Neural crest cell (in vitro differentiated cells): ENCODE results near the gene SLMAP. TPM values are rescaled to one million over a fixed set of nuclear protein-coding genes. Genes with fewer than 3 reads are reported as not detected.

Experiments used
- DNase-seq: peaks from one replicate; pipeline ENCODE4 v3.0.0; 2021; ENCODE audit warnings: low read depth, mixed read lengths, low spot score
- H3K27ac Mint-ChIP-seq: one replicate; pipeline ENCODE4 v1.8.0; 2021; ENCODE audit warnings: mild to moderate bottlenecking, mixed read lengths; ENCODE audit not compliant: unreplicated experiment
- H3K27me3 Mint-ChIP-seq: 2 replicates; pipeline ENCODE4 v1.8.0; 2021; ENCODE audit warnings: low read depth, mild to moderate bottlenecking, mixed read lengths
- H3K36me3 Mint-ChIP-seq: 2 replicates; pipeline ENCODE4 v1.8.0; 2021; ENCODE audit warnings: low read depth, mild to moderate bottlenecking, mixed read lengths
- H3K4me1 Mint-ChIP-seq: 2 replicates; pipeline ENCODE4 v1.8.0; 2021; ENCODE audit warnings: mixed read lengths
- H3K4me3 Mint-ChIP-seq: one replicate; pipeline ENCODE4 v1.8.0; 2021; ENCODE audit warnings: mild to moderate bottlenecking, mixed read lengths
- H3K9me3 Mint-ChIP-seq: 2 replicates; pipeline ENCODE4 v1.8.0; 2021; ENCODE audit warnings: mixed read lengths
- total RNA-seq: library from RNA; stranded (reverse); gene quantifications from 2 replicates; pipeline ENCODE4 v1.2.1, GENCODE V29; 2021
- TF ChIP-seq, protein P1 (sequence below): fragments of 200-600 bp; sonication (generic); conservative IDR thresholded peaks from 2 replicates; pipeline ENCODE4 v1.5.0; 2021; ENCODE audit warnings: antibody characterized with exemption, mild to moderate bottlenecking

The SLMAP gene
- total RNA-seq, 1 donor from 2014 or later = 45.7 TPM

DNA sequence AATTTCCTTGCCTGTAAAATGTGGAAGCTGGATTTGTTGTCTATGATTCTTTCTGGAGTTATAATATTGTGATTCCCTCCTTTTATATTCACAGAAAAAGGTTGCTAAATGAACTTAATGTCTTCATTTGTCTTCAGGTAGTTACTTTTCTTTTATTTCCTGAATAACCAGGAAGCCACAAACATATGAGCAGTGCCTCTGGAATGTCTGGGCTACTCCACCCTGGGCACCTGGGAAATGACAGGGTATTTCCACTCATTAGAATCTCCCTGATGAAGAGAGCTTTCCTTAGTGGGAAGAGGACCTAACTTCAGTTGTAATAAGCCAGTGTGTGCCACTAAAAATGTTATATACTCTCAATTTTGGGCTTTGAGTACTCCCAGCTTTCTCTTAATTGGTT, 3.8 kb upstream of the SLMAP start:
- H3K27ac Mint-ChIP-seq = no peak overlapping the region

DNA sequence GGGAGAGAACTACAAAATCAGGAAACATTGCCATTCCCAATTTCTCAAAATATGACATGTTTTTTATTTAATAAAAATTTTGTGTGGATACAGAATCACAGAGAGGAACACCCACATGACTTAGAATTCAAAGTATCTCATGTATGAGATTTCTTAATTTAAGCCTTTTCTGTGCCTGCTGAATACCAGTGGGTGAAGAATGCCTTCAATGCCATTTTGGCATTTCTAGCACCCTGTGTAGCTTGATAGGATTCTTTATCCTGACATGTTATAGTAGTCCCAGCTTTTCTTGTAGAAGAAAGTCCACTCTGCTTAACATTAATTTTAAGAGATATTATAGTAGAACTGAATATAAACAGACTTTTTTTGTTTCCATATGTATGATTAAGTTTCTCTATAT, 3.1 kb upstream of the SLMAP start:
- Mint-ChIP-seq H3K27ac (no peak overlapping the region), H3K9me3 (no peaks in the 10 kb centered on the region), H3K36me3 (peaks cover 4% of the 10 kb centered on the region), H3K4me3 (no peak overlapping the region), H3K27me3 (peaks cover 7% of the 10 kb centered on the region), H3K4me1 (peaks cover 15% of the 10 kb centered on the region)
- no peak for DNase-seq
- TF ChIP-seq, protein P1, sequence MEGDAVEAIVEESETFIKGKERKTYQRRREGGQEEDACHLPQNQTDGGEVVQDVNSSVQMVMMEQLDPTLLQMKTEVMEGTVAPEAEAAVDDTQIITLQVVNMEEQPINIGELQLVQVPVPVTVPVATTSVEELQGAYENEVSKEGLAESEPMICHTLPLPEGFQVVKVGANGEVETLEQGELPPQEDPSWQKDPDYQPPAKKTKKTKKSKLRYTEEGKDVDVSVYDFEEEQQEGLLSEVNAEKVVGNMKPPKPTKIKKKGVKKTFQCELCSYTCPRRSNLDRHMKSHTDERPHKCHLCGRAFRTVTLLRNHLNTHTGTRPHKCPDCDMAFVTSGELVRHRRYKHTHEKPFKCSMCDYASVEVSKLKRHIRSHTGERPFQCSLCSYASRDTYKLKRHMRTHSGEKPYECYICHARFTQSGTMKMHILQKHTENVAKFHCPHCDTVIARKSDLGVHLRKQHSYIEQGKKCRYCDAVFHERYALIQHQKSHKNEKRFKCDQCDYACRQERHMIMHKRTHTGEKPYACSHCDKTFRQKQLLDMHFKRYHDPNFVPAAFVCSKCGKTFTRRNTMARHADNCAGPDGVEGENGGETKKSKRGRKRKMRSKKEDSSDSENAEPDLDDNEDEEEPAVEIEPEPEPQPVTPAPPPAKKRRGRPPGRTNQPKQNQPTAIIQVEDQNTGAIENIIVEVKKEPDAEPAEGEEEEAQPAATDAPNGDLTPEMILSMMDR = no peak

More for the DNA sequence above, 3.8 kb upstream of the SLMAP start:
- Mint-ChIP-seq H3K4me3 (no peak overlapping the region), H3K4me1 (peaks cover 8% of the 10 kb centered on the region), H3K27me3 (peaks cover 7% of the 10 kb centered on the region), H3K36me3 (no peaks in the 10 kb centered on the region), H3K9me3 (no peaks in the 10 kb centered on the region)
- DNase-seq = no peak
- TF ChIP-seq, protein P1 = no peak

DNA sequence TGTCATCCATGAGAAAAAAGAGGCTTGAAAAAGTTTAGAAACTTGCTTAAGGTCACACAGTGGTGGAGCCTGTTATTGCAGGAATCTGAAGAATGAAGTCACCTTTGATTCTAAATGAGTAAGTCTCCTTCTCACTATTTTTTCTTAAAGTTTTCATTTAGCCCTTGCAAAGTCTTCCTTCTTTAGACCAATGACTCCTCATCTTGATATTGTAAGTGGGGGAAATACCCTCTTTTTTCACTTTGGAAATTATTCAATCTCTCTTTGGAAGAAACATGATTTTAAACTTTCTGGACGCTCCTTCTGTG, 787 bp upstream of the SLMAP start:
- no peak for DNase-seq
- H3K9me3 Mint-ChIP-seq = no peaks in the 10 kb centered on the region
- H3K4me3 Mint-ChIP-seq = peak overlapping the region; percentile 100
- peaks cover 7% of the 10 kb centered on the region for H3K27me3 Mint-ChIP-seq
- TF ChIP-seq, protein P1 = peak; percentile 48
- H3K4me1 Mint-ChIP-seq = peaks cover 29% of the 10 kb centered on the region
- H3K27ac Mint-ChIP-seq = peak overlapping the region; percentile 99
- peaks cover 6% of the 10 kb centered on the region for H3K36me3 Mint-ChIP-seq

DNA sequence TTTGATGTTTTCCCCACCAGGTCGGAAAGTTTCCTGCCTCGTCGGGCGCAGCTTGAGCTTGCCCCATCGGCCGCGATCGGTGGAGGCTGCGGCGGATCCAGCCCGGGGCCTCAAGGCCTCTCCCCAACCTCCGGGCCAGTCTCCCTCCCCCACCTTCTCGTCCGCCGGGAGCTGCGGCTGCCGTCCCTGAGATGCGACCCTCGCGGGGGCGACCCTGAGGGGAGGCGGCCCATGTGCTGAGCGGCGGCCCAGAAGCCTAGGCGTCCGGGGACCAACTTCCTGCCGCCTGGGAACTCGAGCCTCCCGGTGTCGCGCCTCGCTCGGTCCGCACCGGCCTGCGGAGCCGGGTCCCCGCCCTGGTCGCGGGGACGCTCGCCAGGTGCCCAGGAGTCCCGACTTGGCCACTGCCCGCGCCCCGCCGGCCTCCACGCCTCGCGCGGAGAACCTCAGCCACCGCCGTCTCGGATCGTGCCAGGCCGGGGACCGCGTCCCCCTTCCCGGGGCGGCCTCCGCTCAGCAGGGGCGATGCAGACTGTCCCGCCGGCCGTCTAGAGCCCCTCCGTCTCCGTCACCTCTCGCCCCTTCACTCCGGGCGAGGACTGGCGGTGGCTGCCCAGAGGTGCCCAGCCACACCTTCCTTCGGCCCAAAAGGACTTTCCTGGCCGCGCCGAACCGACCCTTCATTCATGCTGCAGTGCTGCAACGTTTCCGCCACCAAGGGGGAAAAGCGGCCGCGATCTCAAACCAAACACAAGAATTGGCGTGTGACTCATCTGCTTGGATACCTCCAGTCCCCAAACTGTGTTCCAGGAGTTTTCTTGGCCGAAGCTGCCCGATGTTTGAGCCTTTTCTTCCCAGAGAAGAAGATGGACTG, 656 bp downstream of the SLMAP start:
- H3K4me3 Mint-ChIP-seq = peak overlapping the region; percentile 100
- peak overlapping the region; percentile 99 for H3K27ac Mint-ChIP-seq
- peak; percentile 35 for DNase-seq
- TF ChIP-seq, protein P1 = no peak
- H3K36me3 Mint-ChIP-seq = peaks cover 6% of the 10 kb centered on the region
- H3K4me1 Mint-ChIP-seq = peaks cover 29% of the 10 kb centered on the region
- H3K27me3 Mint-ChIP-seq = peaks cover 7% of the 10 kb centered on the region
- H3K9me3 Mint-ChIP-seq = no peaks in the 10 kb centered on the region

DNA sequence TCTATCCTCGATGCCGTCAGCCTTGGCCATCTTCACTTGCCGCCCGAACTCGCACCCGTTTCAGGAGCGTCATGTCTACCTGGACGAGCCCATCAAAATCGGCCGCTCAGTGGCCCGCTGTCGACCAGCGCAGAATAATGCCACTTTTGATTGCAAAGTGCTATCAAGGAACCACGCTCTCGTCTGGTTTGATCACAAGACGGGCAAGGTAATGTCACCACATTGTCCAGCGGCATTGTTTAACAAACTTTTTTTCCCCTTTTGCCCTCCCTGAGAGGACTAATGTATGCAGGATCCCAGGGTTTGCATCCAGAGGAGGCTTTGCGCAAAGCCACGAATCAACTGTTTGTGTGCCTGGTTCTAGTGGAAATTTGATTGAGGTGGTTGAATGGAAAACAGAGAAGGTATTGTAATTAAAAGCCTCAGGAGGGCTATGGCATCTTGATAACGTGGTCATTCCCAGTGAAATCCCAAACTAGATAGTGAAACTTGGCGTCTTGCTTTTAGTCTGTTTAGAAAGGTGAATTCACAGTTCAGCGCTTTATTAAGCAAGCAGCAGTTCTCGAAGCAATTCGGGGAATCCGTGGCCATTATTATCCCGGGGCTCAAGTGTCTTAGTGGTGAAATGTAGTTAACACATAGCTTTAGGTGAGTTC, 1.7 kb downstream of the SLMAP start:
- Mint-ChIP-seq H3K4me3 (peak overlapping the region; percentile 96), H3K36me3 (peaks cover 6% of the 10 kb centered on the region), H3K27ac (no peak overlapping the region), H3K9me3 (no peaks in the 10 kb centered on the region), H3K4me1 (peaks cover 29% of the 10 kb centered on the region), H3K27me3 (peaks cover 4% of the 10 kb centered on the region)
- peak; percentile 1 for DNase-seq
- TF ChIP-seq, protein P1 = peak; percentile 22
